ENCODE measurements around the gene LRP11.

The LRP11 gene

DNA sequence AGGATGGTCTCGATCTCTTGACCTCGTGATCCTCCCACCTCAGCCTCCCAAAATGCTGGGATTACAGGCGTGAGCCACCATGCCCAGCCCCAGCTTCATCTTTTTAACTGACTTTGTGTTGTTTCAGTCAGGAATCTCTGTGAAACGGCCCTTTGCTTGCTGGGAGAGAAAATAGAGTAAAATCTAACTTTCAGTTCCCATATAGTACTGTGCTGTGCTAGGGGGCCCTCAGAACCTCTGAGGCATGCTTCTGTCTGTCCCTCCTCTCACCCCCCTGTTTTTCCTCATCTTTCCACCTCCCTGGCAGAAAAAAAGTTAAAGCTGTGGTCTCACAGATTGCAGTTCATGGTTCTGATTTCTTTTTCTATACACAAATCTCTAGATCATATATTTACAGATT lies 48.4 kb downstream of the LRP11 start:
- H3K9me3 ChIP-seq = no peaks in the 10 kb centered on the region
- no peak for TF ChIP-seq Cebpa-rat (IDR thresholded peaks at IDR 0.05)
- peaks cover 35% of the 10 kb centered on the region for H3K36me3 ChIP-seq
- H3K27ac ChIP-seq = no peak overlapping the region
- H3K4me3 ChIP-seq = no peak overlapping the region
- H3K9ac ChIP-seq = no peak overlapping the region
- H4K20me1 ChIP-seq = no peaks in the 10 kb centered on the region
- no peak overlapping the region for H3K4me2 ChIP-seq
- H3K27me3 ChIP-seq = no peaks in the 10 kb centered on the region
- peaks cover 5% of the 10 kb centered on the region; the same call in 1 of the 2 replicates for H3K4me1 ChIP-seq

- TF ChIP-seq Cebpa-rat (IDR thresholded peaks at IDR 0.05) = no peak
- no peak overlapping the region for H3K4me2 ChIP-seq
- H4K20me1 ChIP-seq = no peaks in the 10 kb centered on the region
- no peak overlapping the region for H3K9ac ChIP-seq
- peaks cover 40% of the 10 kb centered on the region for H3K36me3 ChIP-seq
- H3K27ac ChIP-seq = no peak overlapping the region
- H3K4me3 ChIP-seq = no peak overlapping the region
- H3K4me1 ChIP-seq = peaks cover 12% of the 10 kb centered on the region
- H3K9me3 ChIP-seq = no peaks in the 10 kb centered on the region
- no peaks in the 10 kb centered on the region for H3K27me3 ChIP-seq
These were observed 50.8 kb downstream of the LRP11 start for GRCh38 chr6:149813351-149813750.

DNA sequence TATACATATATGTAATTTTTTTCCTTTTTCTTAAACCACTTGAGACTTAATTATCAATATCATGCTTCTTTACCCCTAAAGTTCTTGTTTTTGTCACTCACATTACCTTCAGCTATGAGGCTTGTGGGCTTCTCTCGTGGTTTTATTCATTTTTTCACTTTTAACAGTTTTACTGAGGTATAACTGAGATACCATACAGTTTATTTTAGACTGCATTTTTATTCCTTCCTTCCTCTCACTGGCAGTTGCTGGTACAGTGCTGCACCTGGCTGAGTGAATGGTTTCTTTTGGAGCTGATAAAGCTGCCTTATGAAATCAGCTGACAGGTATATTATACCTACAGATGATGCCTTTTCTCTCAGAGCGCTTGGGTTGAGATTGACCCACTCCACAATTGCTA lies 54.4 kb downstream of the LRP11 start:
- Histone ChIP-seq H3K9ac (0 out of 2 replicates have a peak overlapping the region, but pooled peaks have one; percentile 37), H3K27ac (no peak overlapping the region), H3K36me3 (peaks cover 56% of the 10 kb centered on the region), H4K20me1 (no peaks in the 10 kb centered on the region), H3K27me3 (no peaks in the 10 kb centered on the region), H3K4me2 (peak overlapping the region; percentile 31), H3K4me3 (no peak overlapping the region), H3K4me1 (peaks cover 12% of the 10 kb centered on the region), H3K9me3 (no peaks in the 10 kb centered on the region)
- no peak for TF ChIP-seq Cebpa-rat (IDR thresholded peaks at IDR 0.05)

DNA sequence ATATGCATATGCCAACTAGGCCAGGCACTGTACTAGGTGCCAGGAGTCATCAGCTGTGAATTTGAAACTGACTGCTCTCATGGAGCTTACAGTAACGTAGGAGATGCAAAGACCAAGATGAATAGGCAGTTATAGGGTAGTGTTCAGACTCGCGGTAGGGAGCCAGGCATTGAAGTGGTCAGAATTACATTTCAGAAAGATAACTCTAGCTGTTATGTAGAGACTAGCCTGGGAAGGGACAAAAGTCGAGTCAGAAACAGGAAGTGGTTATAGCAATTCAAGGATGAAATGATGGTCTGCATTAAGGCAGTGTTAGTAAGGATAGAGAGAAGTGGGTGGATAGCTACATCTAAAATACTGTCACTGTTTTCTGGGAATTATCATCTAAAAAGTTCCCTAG lies 58.0 kb downstream of the LRP11 start:
- Histone ChIP-seq H3K4me1 (peaks cover 7% of the 10 kb centered on the region), H3K36me3 (peaks cover 58% of the 10 kb centered on the region), H3K4me3 (no peak overlapping the region), H4K20me1 (no peaks in the 10 kb centered on the region), H3K9ac (no peak overlapping the region), H3K4me2 (no peak overlapping the region), H3K27me3 (no peaks in the 10 kb centered on the region), H3K9me3 (no peaks in the 10 kb centered on the region), H3K27ac (no peak overlapping the region)
- no peak for TF ChIP-seq Cebpa-rat (IDR thresholded peaks at IDR 0.05)

DNA sequence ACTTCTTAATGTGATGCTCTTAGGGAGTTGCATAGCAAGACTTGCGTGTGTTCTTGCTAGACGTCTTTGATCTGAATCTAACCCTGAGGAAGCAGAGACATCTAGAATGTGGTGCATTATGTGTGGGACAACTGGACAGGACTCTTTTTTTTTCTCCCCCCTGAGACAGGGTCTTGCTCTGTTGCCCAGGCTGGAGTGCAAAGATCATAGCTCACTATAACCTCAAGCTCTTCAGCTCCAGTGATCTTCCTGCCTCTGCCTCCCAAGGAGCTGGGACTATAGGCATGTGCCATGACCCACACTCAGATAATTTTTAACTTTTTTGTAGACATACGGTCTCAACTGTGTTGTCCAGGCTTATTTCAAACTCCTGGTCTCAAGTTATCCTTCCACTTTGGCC lies 80.6 kb downstream of the LRP11 start:
- Histone ChIP-seq H3K27me3 (no peaks in the 10 kb centered on the region), H3K4me2 (no peak overlapping the region), H3K9me3 (0 out of 2 replicates have a peak, but pooled peaks cover 3% of the 10 kb centered on the region), H3K27ac (no peak overlapping the region), H3K36me3 (peaks cover 51% of the 10 kb centered on the region), H3K9ac (no peak overlapping the region), H3K4me3 (no peak overlapping the region), H3K4me1 (no peaks in the 10 kb centered on the region), H4K20me1 (peaks cover 10% of the 10 kb centered on the region; the same call in 1 of the 2 replicates)
- no peak for TF ChIP-seq Cebpa-rat (IDR thresholded peaks at IDR 0.05)

- peaks cover 60% of the 10 kb centered on the region for H3K36me3 ChIP-seq
- no peak overlapping the region for H3K4me3 ChIP-seq
- no peaks in the 10 kb centered on the region for H3K4me1 ChIP-seq
- no peaks in the 10 kb centered on the region for H3K27me3 ChIP-seq
- no peak for TF ChIP-seq Cebpa-rat (IDR thresholded peaks at IDR 0.05)
- no peak overlapping the region for H3K9ac ChIP-seq
- H3K4me2 ChIP-seq = no peak overlapping the region
- 0 out of 2 replicates have a peak, but pooled peaks cover 3% of the 10 kb centered on the region for H3K9me3 ChIP-seq
- H4K20me1 ChIP-seq = peaks cover 10% of the 10 kb centered on the region; the same call in 1 of the 2 replicates
- H3K27ac ChIP-seq = no peak overlapping the region
These were observed 81.8 kb downstream of the LRP11 start for GRCh38 chr6:149782337-149782736.

- Histone ChIP-seq H4K20me1 (peaks cover 10% of the 10 kb centered on the region; the same call in 1 of the 2 replicates), H3K27ac (no peak overlapping the region), H3K4me2 (no peak overlapping the region), H3K36me3 (peaks cover 60% of the 10 kb centered on the region), H3K9ac (no peak overlapping the region), H3K4me3 (no peak overlapping the region), H3K9me3 (0 out of 2 replicates have a peak, but pooled peaks cover 3% of the 10 kb centered on the region), H3K4me1 (no peaks in the 10 kb centered on the region), H3K27me3 (no peaks in the 10 kb centered on the region)
- no peak for TF ChIP-seq Cebpa-rat (IDR thresholded peaks at IDR 0.05)
These were observed 82.4 kb downstream of the LRP11 start for GRCh38 chr6:149781715-149782114.

- no peaks in the 10 kb centered on the region for H3K27me3 ChIP-seq
- H3K36me3 ChIP-seq = peaks cover 81% of the 10 kb centered on the region
- no peak for TF ChIP-seq Cebpa-rat (IDR thresholded peaks at IDR 0.05)
- H3K9me3 ChIP-seq = 0 out of 2 replicates have a peak, but pooled peaks cover 3% of the 10 kb centered on the region
- H3K9ac ChIP-seq = no peak overlapping the region
- H3K4me3 ChIP-seq = no peak overlapping the region
- no peak overlapping the region for H3K4me2 ChIP-seq
- H3K27ac ChIP-seq = no peak overlapping the region
- peaks cover 10% of the 10 kb centered on the region; the same call in 1 of the 2 replicates for H4K20me1 ChIP-seq
- H3K4me1 ChIP-seq = no peaks in the 10 kb centered on the region
These were observed 84.6 kb downstream of the LRP11 start for GRCh38 chr6:149779644-149779963.

- no peak for TF ChIP-seq Cebpa-rat (IDR thresholded peaks at IDR 0.05)
- Histone ChIP-seq H3K9ac (no peak overlapping the region), H3K4me1 (no peaks in the 10 kb centered on the region), H3K4me2 (no peak overlapping the region), H4K20me1 (peaks cover 10% of the 10 kb centered on the region; the same call in 1 of the 2 replicates), H3K9me3 (no peaks in the 10 kb centered on the region), H3K27me3 (no peaks in the 10 kb centered on the region), H3K27ac (no peak overlapping the region), H3K36me3 (peaks cover 82% of the 10 kb centered on the region), H3K4me3 (no peak overlapping the region)
These were observed 86.5 kb downstream of the LRP11 start for GRCh38 chr6:149777624-149778023.

GRCh38 chr6:149771925-149772324 lies 92.2 kb downstream of the LRP11 start:
- Histone ChIP-seq H3K4me3 (no peak overlapping the region), H3K9ac (no peak overlapping the region), H3K27me3 (no peaks in the 10 kb centered on the region), H3K9me3 (peaks cover 7% of the 10 kb centered on the region), H3K27ac (no peak overlapping the region), H3K36me3 (peaks cover 93% of the 10 kb centered on the region), H3K4me2 (no peak overlapping the region), H3K4me1 (no peaks in the 10 kb centered on the region), H4K20me1 (peaks cover 26% of the 10 kb centered on the region)
- no peak for TF ChIP-seq Cebpa-rat (IDR thresholded peaks at IDR 0.05)

GRCh38 chr6:149771185-149771584 lies 93.0 kb downstream of the LRP11 start:
- Histone ChIP-seq H3K36me3 (peaks cover 95% of the 10 kb centered on the region), H3K27ac (no peak overlapping the region)
- no peak for TF ChIP-seq Cebpa-rat (IDR thresholded peaks at IDR 0.05)

More at GRCh38 chr6:149771185-149771584, 93.0 kb downstream of the LRP11 start:
- no peaks in the 10 kb centered on the region for H3K4me1 ChIP-seq
- H3K4me2 ChIP-seq = no peak overlapping the region
- H3K9me3 ChIP-seq = peaks cover 15% of the 10 kb centered on the region
- H3K4me3 ChIP-seq = no peak overlapping the region
- H3K9ac ChIP-seq = no peak overlapping the region
- no peaks in the 10 kb centered on the region for H3K27me3 ChIP-seq
- peaks cover 26% of the 10 kb centered on the region for H4K20me1 ChIP-seq

All from BLaER1 (cell line).